ENCODE measurements around the gene MTRF1L.

GRCh38 chr6:152941746-152942145 is 60.8 kb downstream of the MTRF1L start:
- TF ChIP-seq POLR2AphosphoS5 (IDR thresholded peaks at IDR 0.05): no peak
- TF ChIP-seq CTCF (IDR thresholded peaks at IDR 0.05): no peak

Measured in stomach (tissue), 4 donors.